ENCODE data around the gene SPAG6. TPM values are rescaled to one million over a fixed set of nuclear protein-coding genes. Genes with fewer than 3 reads are reported as not detected.

The SPAG6 gene
- total and polyA plus RNA-seq, 9 of the 15 experiments (the other 6 are each of a cell fraction or from before 2014, with no cell fraction given), result 3.5 to 23.1 (median 11.8) TPM

GRCh38 chr10:22301193-22301592 lies 44.1 kb upstream of the SPAG6 start:
- H3K4me3 ChIP-seq, result no peak overlapping the region
- in situ Hi-C loops (cut with MboI), result no loop called here
- TF ChIP-seq CBX1 (IDR thresholded peaks at IDR 0.05; ENCODE audit: low read depth) (no peak), RAD51 (IDR thresholded peaks at IDR 0.05; ENCODE audit: borderline replicate concordance, low read depth) (no peak), HMG20B (CRISPR knock-in tag; IDR thresholded peaks at IDR 0.05) (no peak), CBFA2T3 (IDR thresholded peaks at IDR 0.05) (0 out of 2 replicates have a peak, but pooled peaks have one; percentile 18), YY1 (IDR thresholded peaks at IDR 0.05; ENCODE audit: borderline replicate concordance in 1 of 3, control insufficient read depth in 1 of 3, extremely low read depth in 1 of 3, insufficient read depth in 3 of 3, insufficient read length in 1 of 3, insufficient replicate concordance in 2 of 3, low read depth in 1 of 3, low read length in 2 of 3) (no peak), FOXA3 (CRISPR knock-in tag; conservative IDR thresholded peaks at IDR 0.05 in 1 of 2, IDR thresholded peaks at IDR 0.05 in 1 of 2) (no peak), GTF3C2 (IDR thresholded peaks at IDR 0.05; ENCODE audit: borderline replicate concordance, extremely low read depth, insufficient read length) (no peak), SAFB (IDR thresholded peaks at IDR 0.05; ENCODE audit: borderline replicate concordance, low read depth, low read length) (no peak), MTA2 (IDR thresholded peaks at IDR 0.05; ENCODE audit: low read depth) (no peak), TOE1 (IDR thresholded peaks at IDR 0.05; ENCODE audit: borderline replicate concordance) (no peak), TOE1 (CRISPR knock-in tag; IDR thresholded peaks at IDR 0.05; ENCODE audit: borderline replicate concordance, low read depth) (no peak)
- TF ChIP-seq, protein P1, sequence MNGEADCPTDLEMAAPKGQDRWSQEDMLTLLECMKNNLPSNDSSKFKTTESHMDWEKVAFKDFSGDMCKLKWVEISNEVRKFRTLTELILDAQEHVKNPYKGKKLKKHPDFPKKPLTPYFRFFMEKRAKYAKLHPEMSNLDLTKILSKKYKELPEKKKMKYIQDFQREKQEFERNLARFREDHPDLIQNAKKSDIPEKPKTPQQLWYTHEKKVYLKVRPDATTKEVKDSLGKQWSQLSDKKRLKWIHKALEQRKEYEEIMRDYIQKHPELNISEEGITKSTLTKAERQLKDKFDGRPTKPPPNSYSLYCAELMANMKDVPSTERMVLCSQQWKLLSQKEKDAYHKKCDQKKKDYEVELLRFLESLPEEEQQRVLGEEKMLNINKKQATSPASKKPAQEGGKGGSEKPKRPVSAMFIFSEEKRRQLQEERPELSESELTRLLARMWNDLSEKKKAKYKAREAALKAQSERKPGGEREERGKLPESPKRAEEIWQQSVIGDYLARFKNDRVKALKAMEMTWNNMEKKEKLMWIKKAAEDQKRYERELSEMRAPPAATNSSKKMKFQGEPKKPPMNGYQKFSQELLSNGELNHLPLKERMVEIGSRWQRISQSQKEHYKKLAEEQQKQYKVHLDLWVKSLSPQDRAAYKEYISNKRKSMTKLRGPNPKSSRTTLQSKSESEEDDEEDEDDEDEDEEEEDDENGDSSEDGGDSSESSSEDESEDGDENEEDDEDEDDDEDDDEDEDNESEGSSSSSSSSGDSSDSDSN (IDR thresholded peaks at IDR 0.05; ENCODE audit: borderline replicate concordance in 1 of 2, low read depth in 2 of 2, low read length in 2 of 2), result no peak
- TF ChIP-seq, protein P2, sequence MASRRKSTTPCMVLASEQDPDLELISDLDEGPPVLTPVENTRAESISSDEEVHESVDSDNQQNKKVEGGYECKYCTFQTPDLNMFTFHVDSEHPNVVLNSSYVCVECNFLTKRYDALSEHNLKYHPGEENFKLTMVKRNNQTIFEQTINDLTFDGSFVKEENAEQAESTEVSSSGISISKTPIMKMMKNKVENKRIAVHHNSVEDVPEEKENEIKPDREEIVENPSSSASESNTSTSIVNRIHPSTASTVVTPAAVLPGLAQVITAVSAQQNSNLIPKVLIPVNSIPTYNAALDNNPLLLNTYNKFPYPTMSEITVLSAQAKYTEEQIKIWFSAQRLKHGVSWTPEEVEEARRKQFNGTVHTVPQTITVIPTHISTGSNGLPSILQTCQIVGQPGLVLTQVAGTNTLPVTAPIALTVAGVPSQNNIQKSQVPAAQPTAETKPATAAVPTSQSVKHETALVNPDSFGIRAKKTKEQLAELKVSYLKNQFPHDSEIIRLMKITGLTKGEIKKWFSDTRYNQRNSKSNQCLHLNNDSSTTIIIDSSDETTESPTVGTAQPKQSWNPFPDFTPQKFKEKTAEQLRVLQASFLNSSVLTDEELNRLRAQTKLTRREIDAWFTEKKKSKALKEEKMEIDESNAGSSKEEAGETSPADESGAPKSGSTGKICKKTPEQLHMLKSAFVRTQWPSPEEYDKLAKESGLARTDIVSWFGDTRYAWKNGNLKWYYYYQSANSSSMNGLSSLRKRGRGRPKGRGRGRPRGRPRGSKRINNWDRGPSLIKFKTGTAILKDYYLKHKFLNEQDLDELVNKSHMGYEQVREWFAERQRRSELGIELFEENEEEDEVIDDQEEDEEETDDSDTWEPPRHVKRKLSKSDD (conservative IDR thresholded peaks at IDR 0.05; ENCODE audit: low read length), result no peak

More at GRCh38 chr10:22301193-22301592, 44.1 kb upstream of the SPAG6 start:
- Histone ChIP-seq H3K9me3 (replicated peaks; ENCODE audit: control insufficient read depth, insufficient read depth, low read depth, low read length) (no peaks in the 10 kb centered on the region), H3K4me1 (replicated peaks in 1 of 2; ENCODE audit: control insufficient read depth in 2 of 2, insufficient read depth in 2 of 2, low read length in 2 of 2) (no peaks in the 10 kb centered on the region; a peak in 1 of 5 replicates), H3K4me2 (ENCODE audit: insufficient read depth, low read length) (no peak overlapping the region), H3K27me3 (ENCODE audit: control insufficient read depth in 2 of 2, insufficient read depth in 2 of 2, low read length in 2 of 2) (no peaks in the 10 kb centered on the region), H3K27ac (ENCODE audit: extremely low read depth, low read depth, low read length) (no peak overlapping the region), H3K36me3 (ENCODE audit: control insufficient read depth, insufficient read depth, low read length) (no peaks in the 10 kb centered on the region), H2AFZ (ENCODE audit: low read depth, low read length) (peak overlapping the region; percentile 35; the same call in 1 of the 2 replicates), H3K9me1 (ENCODE audit: control insufficient read depth, insufficient read depth, low read length) (no peaks in the 10 kb centered on the region), H3K79me2 (ENCODE audit: control insufficient read depth, insufficient read depth, low read length) (no peaks in the 10 kb centered on the region), H4K20me1 (replicated peaks; ENCODE audit: control insufficient read depth, insufficient read depth, low read length) (no peaks in the 10 kb centered on the region), H3K9ac (ENCODE audit: insufficient read depth in 1 of 2, low read depth in 2 of 2, low read length in 2 of 2) (0 out of 4 replicates have a peak overlapping the region, but pooled peaks of 1 of the 2 experiments have one; percentile 29)
- no TSS peak for BruUV-seq (replicated peaks)
- peak in 1 of 4 experiments; percentile 25 for DNase-seq (ENCODE audit: extremely low read depth in 1 of 4, low spot score in 3 of 4)
- peak; percentile 67 for FAIRE-seq
- intact Hi-C loops (cut with micrococcal nuclease), result no loop called here
- peak; percentile 71 for ATAC-seq
- ChIA-PET POLR2A (no interaction called here), CTCF (ENCODE audit: low intra/inter-chr PET ratio) (interaction anchor here (0.7 kb wide), 1 partner anchor 307 kb away, joined by 3 read pairs; no protein-coding TSS in a partner anchor)
- WGBS (ENCODE audit: insufficient coverage, low coverage, missing lambda C conversion rate), result 95% methylated on average over 4 of the region's 4 CpGs
